Vagina (tissue), 2 donors: ENCODE data around the gene TRIM41.

Experiments used
- CTCF ChIP-seq, 3 experiments: fragments of 450-650 bp in 2 of 3; fragments of 200-600 bp in 1 of 3; sonication (generic) in 1 of 3; IDR thresholded peaks; one replicate each; pipeline ENCODE4 v1.5.1; 2017 to 2019; ENCODE audit warnings: antibody characterized with exemption in 3 of 3, mild to moderate bottlenecking in 2 of 3, moderate library complexity in 2 of 3
- POLR2A ChIP-seq, 2 donors: fragments of 450-650 bp; IDR thresholded peaks; one replicate each; pipeline ENCODE4 v1.6.1; 2017; ENCODE audit warnings: antibody characterized with exemption in 2 of 2, mild to moderate bottlenecking in 2 of 2, moderate library complexity in 2 of 2
- POLR2AphosphoS5 ChIP-seq, 2 donors: sonication (generic); formaldehyde crosslinking; IDR thresholded peaks; one replicate each; pipeline ENCODE4 v1.9.0; 2017; ENCODE audit warnings: antibody characterized with exemption in 2 of 2, mild to moderate bottlenecking in 2 of 2, low read depth in 1 of 2; ENCODE audit not compliant: insufficient read depth in 1 of 2

GRCh38 chr5:181242031-181242451 is 19.0 kb downstream of the TRIM41 start:
- no peak for TF ChIP-seq POLR2A (IDR thresholded peaks at IDR 0.05)
- TF ChIP-seq CTCF (IDR thresholded peaks at IDR 0.05): no peak
- no peak for TF ChIP-seq POLR2AphosphoS5 (IDR thresholded peaks at IDR 0.05; ENCODE audit: insufficient read depth in 1 of 2, low read depth in 1 of 2)
